GM19463 (cell line): ENCODE results near the gene LPP.

Experiments used
- ATAC-seq: cut with Tn5 transposase; IDR thresholded peaks from one replicate; pipeline ENCODE4 v1.9.1; 2021; ENCODE audit warnings: mild to moderate bottlenecking, moderate library complexity; ENCODE audit not compliant: unreplicated experiment

Gene LPP

DNA sequence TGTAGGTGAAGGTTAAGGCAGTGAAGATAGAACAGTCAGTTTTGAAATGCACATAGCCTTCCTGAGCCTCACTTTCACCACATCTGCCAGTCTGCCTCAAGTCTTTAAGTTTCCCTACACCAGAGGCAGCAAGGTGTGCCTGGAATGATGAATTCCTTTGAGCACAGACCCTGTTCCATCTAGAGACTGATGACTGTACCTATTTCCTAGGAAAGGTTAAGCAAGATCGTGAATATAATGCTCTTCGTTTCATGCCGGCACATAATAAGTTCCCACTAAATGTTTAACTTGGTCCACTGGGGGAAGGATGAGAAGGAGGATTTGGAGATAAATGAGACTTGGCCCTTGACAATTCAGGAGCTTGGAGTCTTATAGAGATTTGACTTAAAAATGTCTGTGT lies 141.9 kb downstream of the LPP start:
- ATAC-seq = no peak

- ATAC-seq = no peak
These were observed 143.0 kb downstream of the LPP start for GRCh38 chr3:188296761-188297612.

DNA sequence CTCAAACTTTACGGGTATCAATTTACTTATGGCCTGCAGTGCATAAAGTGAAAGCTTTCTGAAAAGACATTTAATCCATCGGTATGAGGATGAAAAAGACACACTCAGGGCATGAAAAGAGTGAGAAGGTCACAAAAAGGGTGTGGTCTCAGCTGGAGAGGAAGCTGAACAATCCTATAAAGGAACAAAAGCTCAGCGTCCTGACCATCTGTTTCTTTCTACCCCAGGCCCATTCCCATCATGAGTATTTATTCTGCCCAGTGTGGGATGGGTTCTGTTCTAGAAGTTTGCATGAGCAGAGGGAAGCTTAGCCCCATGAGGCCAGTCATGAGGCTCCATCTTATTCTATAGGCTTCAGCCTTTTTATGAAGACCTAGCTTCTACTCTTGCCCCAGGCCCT lies 144.6 kb downstream of the LPP start:
- no peak for ATAC-seq

DNA sequence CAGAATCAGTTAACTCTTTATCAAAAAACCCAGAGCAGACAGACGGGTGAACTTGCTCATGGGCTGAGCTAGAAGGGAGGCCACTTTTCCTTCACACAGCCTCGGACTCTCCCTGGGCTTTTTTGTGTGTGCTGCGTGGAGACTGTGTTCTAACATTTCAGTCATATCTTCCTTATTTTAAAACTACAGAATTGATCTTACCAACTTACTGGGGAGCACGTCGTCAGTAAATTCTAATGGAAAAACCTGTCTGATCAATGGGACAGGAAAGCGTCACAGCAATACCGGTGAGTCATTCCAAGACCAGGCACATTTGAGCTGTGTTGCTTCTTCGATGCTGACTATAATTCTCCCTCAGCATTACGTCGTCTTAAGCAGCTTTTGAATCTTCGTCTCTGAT lies 145.1 kb downstream of the LPP start:
- no peak for ATAC-seq

- no peak for ATAC-seq
These were observed 145.8 kb downstream of the LPP start for GRCh38 chr3:188299708-188300107.

DNA sequence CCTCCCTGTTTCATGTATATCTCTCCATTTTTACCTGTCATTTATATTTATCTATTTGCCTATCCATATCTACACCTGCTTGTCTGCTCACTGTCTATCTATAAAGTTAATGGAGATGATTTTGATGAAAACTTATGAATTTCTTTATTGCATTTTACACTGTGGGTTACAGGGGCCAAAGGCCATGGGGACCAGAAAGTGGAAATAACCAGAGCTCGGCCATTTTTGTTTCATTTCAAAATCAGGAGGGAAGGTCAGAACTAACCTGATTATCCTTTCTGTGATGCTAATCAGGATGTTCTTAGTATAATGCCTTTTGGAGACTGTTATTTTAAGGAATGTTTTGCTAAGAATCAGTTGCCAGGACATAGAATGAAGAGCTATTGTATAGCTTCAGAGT lies 147.2 kb downstream of the LPP start:
- ATAC-seq = no peak

DNA sequence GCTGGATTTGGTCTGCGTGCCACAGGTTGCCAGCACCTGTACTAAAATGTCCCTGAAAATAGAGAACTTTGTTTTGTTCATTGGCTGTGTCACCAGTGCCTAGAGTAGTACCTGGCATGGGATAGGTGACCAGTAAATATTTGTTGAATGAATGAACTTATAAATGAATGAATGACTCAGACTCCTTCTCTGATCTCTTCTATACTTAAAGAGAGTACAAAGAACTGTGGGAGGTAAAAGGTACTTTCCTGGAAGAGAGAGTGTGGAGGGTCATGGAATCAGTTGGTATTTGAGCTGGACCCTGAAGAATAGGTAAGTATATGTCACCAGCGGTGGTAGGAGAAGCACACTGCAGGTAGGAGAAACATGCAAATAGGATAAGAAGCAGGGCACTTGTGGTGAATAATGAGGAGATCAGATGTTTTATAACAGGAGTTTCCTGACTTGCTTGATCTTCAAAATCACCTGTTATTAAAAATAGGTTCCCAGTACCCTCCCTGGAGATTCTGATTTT lies 149.4 kb downstream of the LPP start:
- ATAC-seq = no peak

- no peak for ATAC-seq
These were observed 149.9 kb downstream of the LPP start for GRCh38 chr3:188303823-188304222.

- no peak for ATAC-seq
These were observed 150.5 kb downstream of the LPP start for GRCh38 chr3:188304501-188304900.

GRCh38 chr3:188305220-188305619 lies 151.3 kb downstream of the LPP start:
- ATAC-seq = no peak

DNA sequence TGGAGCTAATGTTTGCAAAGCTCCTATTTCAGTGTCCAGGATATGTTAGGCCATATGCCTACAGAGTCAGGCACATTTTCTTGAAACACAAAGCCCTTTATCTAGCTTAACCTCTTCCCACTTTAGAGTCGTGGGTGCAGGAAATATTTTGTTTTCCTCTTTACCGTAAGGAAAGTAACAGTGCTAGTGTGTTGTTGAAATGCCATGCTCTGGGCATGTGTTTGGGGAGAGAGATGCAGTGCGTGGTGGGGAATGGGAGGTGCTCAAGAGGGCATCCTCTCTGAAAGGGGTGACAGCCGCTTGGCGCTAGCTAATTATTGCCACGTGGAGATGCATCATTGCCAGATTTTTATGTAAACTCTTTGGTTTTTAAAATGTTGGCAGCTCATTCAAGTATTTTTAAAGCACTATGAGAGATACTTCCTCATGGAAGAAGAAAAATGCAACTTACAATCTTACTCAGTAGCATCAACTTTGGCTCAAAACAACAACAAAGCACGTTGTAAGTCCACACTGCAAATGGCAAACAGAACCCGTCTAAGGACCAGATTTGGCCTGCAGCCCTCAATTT lies 152.6 kb downstream of the LPP start:
- no peak for ATAC-seq

- ATAC-seq = peak; percentile 95
These were observed 155.7 kb downstream of the LPP start for GRCh38 chr3:188309437-188310269.

DNA sequence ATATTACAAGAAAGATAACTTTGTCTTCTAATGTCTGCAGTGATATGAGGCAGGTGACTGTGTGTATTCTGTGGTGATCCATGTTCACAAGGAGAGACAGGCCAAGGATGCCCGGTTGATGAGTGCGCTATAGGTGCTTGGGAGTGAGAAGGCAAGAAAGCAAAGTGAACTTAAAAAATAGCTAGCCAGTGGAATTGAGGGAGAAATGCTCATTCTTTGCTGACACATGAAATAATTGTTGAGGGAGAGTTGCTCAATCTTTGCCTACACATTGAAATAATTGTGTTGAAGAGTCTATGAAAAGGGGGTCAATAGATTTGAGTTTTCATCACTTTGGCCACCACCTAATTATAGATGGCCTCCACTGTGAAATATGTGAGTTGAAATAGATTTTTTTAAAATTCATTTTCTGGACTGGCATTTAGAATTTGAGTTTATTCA lies 156.3 kb downstream of the LPP start:
- ATAC-seq = no peak

- ATAC-seq = no peak
These were observed 161.6 kb downstream of the LPP start for GRCh38 chr3:188315553-188315952.

DNA sequence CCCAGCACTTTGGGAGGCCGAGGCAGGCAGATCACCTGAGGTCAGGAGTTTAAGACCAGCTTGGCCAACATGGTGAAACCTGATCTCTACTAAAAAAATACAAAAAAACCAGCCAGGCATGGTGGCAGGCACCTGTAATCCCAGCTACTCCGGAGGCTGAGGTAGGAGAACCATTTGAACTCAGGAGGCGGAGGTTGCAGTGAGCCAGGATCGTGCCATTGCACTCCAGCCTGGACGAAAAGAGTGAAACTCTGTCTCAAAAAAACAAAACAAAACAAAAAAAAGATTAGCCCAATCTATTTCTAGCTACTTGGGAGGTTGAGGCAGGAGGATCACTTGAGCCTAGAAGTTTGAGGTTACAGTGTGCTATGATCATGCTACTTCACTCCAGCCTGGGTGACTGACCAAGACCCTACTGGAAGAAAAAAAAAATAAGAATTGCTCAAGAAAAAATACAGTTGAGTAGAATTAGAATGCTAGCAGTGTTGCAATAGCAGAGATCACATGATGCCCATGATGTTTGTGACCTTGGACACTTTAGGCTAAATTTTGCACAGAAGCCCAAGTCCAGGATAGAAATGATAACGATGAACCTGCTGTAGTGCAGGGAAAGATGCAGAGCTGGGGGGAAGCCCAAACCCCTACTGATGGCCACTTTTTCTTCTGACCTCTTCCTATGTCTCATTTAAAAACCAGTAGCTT lies 162.2 kb downstream of the LPP start:
- no peak for ATAC-seq

- ATAC-seq = no peak
These were observed 162.7 kb downstream of the LPP start for GRCh38 chr3:188316723-188317070.

DNA sequence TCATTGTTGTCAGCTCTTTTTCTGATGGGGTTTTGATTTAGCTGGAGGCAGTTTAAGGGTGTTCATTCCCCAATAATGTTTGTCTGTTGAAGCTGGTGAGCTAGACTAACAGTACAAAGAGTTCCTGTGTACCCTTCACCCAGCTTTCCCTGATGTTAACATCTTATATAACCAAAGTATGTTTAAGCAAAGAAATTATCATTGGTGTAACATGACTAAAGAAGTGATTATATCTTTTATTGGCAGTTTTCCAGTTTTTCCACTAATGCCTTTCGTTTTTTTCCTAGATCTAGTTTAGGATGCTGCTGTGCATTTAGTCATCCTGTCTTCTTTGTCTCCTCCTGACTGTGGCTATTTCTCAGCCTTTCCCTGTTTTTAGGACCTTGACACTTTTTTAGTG lies 165.6 kb downstream of the LPP start:
- ATAC-seq = no peak

GRCh38 chr3:188320757-188321156 lies 166.8 kb downstream of the LPP start:
- ATAC-seq = no peak

GRCh38 chr3:188321258-188321657 lies 167.3 kb downstream of the LPP start:
- no peak for ATAC-seq

DNA sequence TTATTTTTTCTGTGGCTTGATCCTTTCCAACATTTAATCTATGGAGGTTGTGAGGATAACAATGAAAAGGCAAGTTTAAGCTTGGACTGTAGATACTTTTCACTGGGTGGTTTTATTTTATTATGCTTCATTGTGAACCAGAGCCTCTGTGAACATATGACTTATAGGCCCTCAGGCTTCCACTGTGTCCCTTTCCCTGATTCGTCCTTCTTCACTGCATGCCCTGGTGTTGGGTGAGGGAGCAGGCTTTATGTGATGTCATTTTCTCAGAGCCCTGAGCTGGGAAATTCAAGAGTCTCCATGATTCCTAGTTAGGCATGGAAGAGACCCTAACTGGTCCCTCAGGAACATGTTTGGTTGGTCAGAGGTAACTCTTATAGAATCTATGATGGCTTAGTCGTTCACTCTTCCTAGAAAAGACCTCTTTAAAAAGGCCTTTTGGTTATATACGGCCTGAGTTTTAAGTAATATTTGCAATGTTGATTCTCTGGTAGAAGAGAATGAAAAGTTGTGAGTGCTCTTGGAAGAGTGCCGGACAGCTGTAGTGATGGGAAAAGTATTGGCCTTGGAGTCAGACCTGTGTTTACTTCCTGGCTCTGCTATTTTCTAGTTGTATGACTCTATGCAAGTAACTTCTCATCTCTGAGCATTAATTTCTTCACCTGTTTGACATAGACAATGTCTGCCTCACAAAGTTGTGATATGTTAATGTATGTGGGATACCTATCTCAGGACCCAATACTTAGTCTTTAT lies 168.4 kb downstream of the LPP start:
- no peak for ATAC-seq
